GM04504 (cell line): ENCODE data around the gene RAI14.

Experiments
- DNase-seq: peaks from one replicate; pipeline ENCODE4 v3.0.0-alpha.2; 2012; ENCODE audit warnings: low read depth

The RAI14 gene

GRCh38 chr5:34656001-34656699, at the start of gene RAI14:
Gene RAI14, plus strand, starts transcription at chr5:34656328. Its CDS starts 30,592 bp downstream, at chr5:34686920.
- DNase-seq = peak; percentile 67

- no peak for DNase-seq
Observed at GRCh38 chr5:34608368-34608767, 47.8 kb upstream of the RAI14 start.

GRCh38 chr5:34608859-34609648, 47.1 kb upstream of the RAI14 start:
- peak; percentile 82 for DNase-seq

DNA sequence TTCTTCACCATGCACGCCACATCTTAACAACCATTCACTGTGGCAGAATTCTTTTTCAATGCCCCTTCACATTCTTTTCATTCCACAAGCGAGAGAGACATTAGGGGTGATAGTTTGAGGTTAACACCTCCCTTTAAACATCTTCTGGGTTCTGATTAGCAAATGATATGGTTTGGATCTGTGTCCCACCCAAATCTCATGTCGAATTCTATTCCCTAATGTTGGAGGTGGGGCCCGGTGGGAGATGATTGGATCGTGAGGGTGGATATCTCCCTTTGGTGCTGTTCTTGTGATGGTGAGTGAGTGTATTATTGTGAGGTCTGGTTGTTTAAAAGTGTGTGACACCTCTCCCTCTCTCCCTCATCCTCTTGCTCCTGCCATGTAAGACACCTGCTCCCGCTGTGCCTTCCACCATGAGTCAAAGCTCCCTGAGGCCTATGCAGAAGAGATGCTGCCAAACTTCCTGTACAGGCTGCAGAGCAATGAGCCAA, 46.1 kb upstream of the RAI14 start:
- no peak for DNase-seq

DNA sequence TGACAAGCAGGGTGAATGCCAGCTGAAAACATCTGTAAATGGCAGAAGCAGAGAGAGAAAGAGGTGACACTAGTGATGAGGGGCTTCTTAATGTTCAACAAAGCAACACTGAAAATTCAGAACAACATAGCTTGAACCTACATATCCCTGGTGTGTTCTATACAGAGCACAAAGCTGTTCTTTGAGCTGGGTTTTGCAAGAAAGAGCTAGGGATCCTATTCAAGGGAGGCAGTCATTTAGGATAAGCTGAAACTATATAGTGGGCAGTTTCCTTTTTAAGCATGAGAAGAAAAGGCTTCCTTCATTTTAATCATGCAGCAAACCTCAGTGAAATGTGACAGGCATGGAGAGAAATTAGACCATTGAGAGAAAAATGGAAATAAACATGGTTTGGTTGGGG, 45.6 kb upstream of the RAI14 start:
- no peak for DNase-seq

DNA sequence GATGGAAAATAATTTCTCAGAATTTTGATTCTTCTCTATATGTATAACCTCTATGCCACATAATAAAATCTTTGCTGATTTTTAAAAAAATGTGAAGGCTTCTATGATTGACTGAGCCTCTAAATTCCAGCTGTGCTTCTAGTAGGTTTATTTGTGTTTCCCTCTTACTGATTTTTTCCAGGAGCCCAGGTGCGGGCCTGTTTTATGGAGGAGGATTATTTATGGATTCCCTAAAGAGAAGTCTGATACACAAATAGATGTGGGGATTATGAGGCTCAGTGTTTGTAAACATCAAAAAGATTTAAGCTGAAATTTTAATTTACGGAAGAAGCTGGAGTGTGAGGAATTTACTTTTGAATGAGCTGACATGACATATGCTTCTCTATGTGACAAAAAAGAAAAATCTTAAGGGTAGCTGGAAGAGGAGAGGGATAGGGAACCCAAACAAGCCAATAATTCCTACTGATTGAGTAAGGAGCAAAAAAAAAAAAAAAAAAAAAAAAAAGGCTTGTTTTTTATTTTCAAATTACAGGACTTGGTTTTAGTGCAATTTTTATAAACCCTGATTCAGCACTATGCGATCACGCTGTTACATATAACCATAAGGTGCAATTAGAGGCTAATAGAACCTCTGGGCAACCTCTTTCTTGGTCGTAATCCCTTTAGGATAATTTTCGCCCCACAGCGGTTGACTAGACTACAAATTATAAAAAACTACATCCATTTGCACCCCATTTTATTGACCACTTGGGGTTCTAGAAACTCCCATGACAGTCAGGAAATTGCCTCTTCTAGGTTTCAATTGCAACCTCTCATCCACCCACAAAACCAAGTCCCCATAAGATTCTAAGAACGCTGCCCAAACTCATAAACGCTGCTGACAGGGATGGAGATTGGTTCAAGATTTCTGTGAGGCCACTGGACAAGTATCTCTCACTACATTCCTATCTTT, 44.4 kb upstream of the RAI14 start:
- no peak for DNase-seq

- DNase-seq = no peak
Observed at GRCh38 chr5:34616651-34617050, 39.5 kb upstream of the RAI14 start.

- DNase-seq = no peak
Observed at GRCh38 chr5:34618371-34619065, 37.6 kb upstream of the RAI14 start.

DNA sequence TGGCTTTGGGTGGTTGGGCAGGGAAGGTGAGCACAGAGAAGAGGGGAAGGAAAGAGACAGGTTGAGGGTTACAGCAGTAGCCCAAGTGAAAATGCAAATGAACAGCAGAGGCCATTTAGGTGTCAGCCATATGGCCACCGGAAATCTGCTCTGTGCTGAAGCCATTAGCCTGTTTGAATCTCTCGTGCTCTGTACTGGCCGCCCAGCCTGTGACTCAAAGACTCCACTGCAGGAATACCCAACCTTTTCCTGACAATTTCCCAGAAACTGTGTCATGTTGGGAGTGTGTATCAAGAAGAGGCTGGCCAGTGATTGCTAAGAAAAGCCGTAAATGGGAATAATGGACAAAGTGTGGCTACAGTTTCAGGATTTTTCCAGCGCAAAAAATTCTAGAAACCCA, 35.9 kb upstream of the RAI14 start:
- DNase-seq = no peak

DNA sequence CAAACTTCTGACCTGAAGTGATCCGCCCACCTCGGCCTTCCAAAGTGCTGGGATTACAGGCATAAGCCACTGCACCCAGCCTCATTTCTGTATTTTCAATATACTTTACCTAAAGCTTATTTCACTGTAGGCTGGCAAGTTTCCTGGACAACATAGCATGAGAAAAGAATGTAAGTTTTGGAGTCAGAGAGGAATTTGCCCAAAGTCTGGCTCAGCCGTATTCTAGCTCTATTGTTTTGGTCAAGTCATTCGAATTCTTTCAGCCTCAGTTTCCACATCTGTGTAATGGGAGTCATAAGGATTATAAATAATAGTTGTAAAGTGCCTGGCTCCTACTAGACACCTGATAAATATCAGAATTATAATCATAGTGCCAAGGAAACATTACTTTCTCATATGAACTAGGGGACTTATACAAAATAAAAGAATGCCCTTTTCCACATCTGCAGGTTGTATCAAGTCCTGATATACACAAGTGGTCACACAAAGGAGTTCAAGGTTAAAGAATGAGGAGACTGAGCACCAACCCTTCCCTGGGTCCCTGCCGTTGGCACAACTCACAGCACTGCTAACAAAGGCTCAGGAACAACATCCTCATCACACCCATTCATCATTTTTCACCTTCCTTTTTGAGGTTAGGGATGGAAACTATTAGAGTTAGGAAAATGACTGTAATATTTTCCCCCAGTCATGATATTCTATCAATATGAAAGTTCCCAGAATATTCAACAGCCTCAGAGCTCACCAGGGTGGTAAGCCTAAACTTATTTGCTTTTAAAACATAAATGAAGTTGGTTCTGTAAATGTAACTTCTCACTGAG, 34.6 kb upstream of the RAI14 start:
- no peak for DNase-seq

GRCh38 chr5:34622098-34622400, 34.1 kb upstream of the RAI14 start:
- no peak for DNase-seq

- no peak for DNase-seq
Observed at GRCh38 chr5:34624691-34625090, 31.4 kb upstream of the RAI14 start.

- no peak for DNase-seq
Observed at GRCh38 chr5:34625246-34625645, 30.9 kb upstream of the RAI14 start.

DNA sequence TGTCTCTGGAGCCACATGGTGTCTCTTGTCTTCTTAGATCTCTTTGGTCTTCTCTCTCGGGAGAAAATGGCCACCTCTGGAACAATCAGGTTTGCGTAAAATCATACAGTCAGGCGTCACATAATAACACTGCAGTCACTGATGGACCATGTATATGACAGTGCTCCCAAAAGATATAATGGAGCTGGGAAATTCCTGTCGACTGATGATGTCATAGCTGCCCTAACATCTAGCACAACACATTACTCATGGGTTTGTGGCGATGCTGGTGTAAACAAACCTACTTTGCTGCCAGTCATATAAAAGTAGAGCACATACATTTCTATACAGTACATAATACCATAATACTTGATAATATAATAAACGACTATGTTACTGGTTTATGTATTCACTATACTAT, 30.1 kb upstream of the RAI14 start:
- DNase-seq = no peak

- no peak for DNase-seq
Observed at GRCh38 chr5:34626751-34627150, 29.4 kb upstream of the RAI14 start.

DNA sequence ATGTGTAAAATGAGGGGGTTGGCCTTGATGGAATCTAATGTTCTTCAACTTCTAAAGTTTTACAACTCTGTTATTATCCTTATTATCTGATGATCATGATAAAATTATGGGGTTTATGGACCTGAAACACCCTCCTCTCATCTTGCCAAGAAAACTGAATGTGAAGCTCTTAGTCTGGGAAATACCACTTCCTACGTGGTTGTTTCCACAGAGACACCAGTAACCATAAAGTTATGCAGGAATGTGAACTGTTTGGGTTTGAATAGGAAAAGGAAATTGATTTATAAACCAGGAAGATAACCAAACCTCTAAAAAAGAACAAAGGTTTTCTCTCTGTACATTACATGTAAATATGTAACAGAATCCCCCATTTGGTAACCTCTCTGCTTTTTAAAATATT, 28.3 kb upstream of the RAI14 start:
- no peak for DNase-seq

DNA sequence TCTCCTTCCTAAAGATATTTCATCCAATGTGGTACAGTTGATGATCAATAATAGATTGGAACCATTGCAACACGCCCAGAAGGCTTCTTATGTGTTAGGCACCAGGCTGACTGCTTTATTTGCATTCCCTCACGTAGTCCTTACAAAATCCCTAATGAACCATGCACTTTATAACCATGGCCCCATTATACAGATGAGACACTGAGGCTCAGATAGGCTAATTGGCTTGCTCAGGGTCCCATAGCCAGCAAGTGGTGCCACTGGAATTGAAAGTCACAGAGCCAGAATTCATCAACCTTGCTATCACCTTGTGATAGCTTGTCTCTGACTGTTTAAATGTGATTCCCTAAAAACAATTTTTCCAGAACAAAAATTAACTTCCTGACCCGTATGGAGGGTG, 27.8 kb upstream of the RAI14 start:
- DNase-seq = no peak

GRCh38 chr5:34630596-34630995, 25.5 kb upstream of the RAI14 start:
- no peak for DNase-seq

GRCh38 chr5:34632807-34633422, 23.2 kb upstream of the RAI14 start:
- DNase-seq = no peak

- DNase-seq = no peak
Observed at GRCh38 chr5:34639852-34640626, 16.1 kb upstream of the RAI14 start.
